HG02798 (cell line): ENCODE results near the gene CRYBG1.
"Not testable (repeated sequence)": the region's sequence is repeated elsewhere in the genome, so short reads cannot be mapped to it uniquely, and the experiment has no call there.

Experiments
- ATAC-seq: cut with Tn5 transposase; IDR thresholded peaks from one replicate; pipeline ENCODE4 v1.9.1; 2021; ENCODE audit warnings: mild to moderate bottlenecking; ENCODE audit not compliant: unreplicated experiment, poor library complexity

CRYBG1 gene

GRCh38 chr6:106370639-106371038, 10.1 kb downstream of the CRYBG1 start:
- ATAC-seq = no peak

- ATAC-seq = no peak
Observed at GRCh38 chr6:106372838-106373501, 12.5 kb downstream of the CRYBG1 start.

GRCh38 chr6:106373502-106374239, 13.2 kb downstream of the CRYBG1 start:
- ATAC-seq = no peak

- no peak for ATAC-seq
Observed at GRCh38 chr6:106377061-106377540, 16.6 kb downstream of the CRYBG1 start.

- no peak for ATAC-seq
Observed at GRCh38 chr6:106379951-106380350, 19.4 kb downstream of the CRYBG1 start.

GRCh38 chr6:106380407-106380806, 19.9 kb downstream of the CRYBG1 start:
- ATAC-seq = no peak

GRCh38 chr6:106381223-106381622, 20.7 kb downstream of the CRYBG1 start:
- ATAC-seq = no peak

- no peak for ATAC-seq
Observed at GRCh38 chr6:106381881-106382280, 21.4 kb downstream of the CRYBG1 start.

- no peak for ATAC-seq
Observed at GRCh38 chr6:106383573-106383972, 23.1 kb downstream of the CRYBG1 start.

GRCh38 chr6:106385530-106385929, 25.0 kb downstream of the CRYBG1 start:
- no peak for ATAC-seq

GRCh38 chr6:106387875-106388274, 27.4 kb downstream of the CRYBG1 start:
- no peak for ATAC-seq

- ATAC-seq = no peak
Observed at GRCh38 chr6:106390088-106390487, 29.6 kb downstream of the CRYBG1 start.

- no peak for ATAC-seq
Observed at GRCh38 chr6:106396426-106397220, 36.1 kb downstream of the CRYBG1 start.

GRCh38 chr6:106397431-106397830, 36.9 kb downstream of the CRYBG1 start:
- no peak for ATAC-seq

- ATAC-seq = no peak
Observed at GRCh38 chr6:106398621-106399020, 38.1 kb downstream of the CRYBG1 start.

GRCh38 chr6:106405044-106405443, 44.5 kb downstream of the CRYBG1 start:
- ATAC-seq = not testable (repeated sequence)

GRCh38 chr6:106411056-106411455, 50.5 kb downstream of the CRYBG1 start:
- ATAC-seq = no peak

- ATAC-seq = no peak
Observed at GRCh38 chr6:106411643-106412200, 51.2 kb downstream of the CRYBG1 start.

GRCh38 chr6:106413016-106413415, 52.5 kb downstream of the CRYBG1 start:
- ATAC-seq = no peak

- ATAC-seq = no peak
Observed at GRCh38 chr6:106413722-106414121, 53.2 kb downstream of the CRYBG1 start.

GRCh38 chr6:106415921-106416320, 55.4 kb downstream of the CRYBG1 start:
- no peak for ATAC-seq
